ENCODE data around the gene PKD1L1.
A peak's percentile ranks its signal among the peaks of the same experiment; 100 is the strongest.

PKD1L1 gene

DNA sequence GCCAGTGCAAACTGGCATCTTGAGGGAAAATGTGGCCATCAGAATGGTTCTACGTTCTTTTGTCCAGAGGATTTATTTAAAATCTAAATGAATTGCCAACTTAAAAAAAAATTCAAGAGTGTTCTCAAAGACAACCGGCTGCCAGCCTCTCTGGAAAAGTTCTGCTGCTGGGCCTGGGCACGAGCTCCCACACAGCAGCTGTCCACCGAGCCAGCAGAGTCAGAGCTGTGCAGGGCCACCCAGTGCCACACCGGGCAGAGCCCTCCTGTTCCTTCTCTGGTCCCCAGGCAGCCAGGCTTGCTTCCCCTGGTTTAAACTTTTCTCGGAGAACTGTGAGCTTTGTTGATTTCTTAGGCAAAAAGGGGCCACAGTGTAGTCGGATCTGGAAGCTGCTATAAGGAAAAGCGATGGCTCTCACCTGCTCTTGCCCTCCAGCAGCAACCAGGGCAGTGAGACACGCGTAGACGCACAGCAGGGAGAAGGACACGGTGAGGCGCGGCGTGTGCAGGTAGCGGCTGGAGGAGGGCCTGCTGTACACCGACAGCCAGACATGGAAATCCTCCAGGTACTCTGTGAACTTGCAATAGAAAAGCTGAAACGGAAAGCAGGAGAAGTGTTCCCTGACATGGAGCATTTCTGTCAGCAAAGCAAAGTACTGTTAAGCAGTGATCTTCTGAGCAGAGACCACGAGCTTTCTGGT is 111.6 kb downstream of the PKD1L1 start:
- Histone ChIP-seq H3K9me3 (no peaks in the 10 kb centered on the region), H3K4me3 (no peak overlapping the region), H3K36me3 (replicated peaks) (no peaks in the 10 kb centered on the region), H3K27me3 (ENCODE audit: low read depth) (no peaks in the 10 kb centered on the region), H3K4me1 (no peaks in the 10 kb centered on the region)
- in situ Hi-C loops (cut with MboI; ENCODE audit: low sequenced_read_pairs) = no loop called here
- DNase-seq (ENCODE audit: low spot score in 2 of 2) = no peak

DNA sequence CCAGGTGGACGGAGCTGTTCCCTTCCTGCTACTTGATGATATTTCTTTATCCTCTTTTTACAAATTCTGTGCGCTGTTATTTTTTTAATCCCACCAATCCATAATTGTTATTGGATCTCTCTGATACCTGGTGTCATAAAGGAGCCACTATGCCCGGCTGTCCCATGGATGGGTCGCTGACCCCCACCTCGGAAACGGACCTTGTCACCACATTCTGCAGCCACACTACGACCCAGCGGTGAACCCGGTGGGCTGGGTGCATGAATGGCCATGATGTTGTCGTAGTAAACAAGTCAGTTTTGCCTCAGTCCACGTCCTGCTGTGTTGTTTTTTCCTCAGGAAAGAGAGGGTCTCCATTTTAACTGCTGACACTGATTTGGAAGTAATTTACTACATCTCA is 112.2 kb downstream of the PKD1L1 start:
- H3K4me3 ChIP-seq = no peak overlapping the region
- in situ Hi-C loops (cut with MboI; ENCODE audit: low sequenced_read_pairs) = no loop called here
- H3K27me3 ChIP-seq (ENCODE audit: low read depth) = no peaks in the 10 kb centered on the region
- H3K4me1 ChIP-seq = no peaks in the 10 kb centered on the region
- no peaks in the 10 kb centered on the region for H3K9me3 ChIP-seq
- no peak for DNase-seq (ENCODE audit: low spot score in 2 of 2)
- no peaks in the 10 kb centered on the region for H3K36me3 ChIP-seq (replicated peaks)

DNA sequence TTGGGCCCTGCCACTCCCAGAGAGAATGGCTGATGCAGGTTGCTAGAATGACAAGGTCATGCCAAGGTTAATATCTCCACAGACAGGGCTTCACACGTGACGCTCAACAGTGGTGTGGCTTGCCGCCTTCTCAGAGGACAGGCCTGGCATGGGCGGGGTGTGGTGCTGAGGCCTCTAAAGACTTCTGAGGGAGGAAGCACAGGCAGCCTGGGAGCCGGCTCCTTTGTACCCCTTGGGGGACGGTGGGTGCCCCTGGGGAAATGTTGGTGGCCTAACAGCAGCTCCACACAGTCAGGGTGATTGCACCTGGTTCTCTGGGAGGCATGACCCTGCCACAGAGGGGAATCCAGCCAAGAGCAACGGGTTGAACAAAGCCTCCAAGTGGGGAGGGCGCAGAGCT is 115.1 kb downstream of the PKD1L1 start:
- no peaks in the 10 kb centered on the region for H3K4me1 ChIP-seq
- no peak for DNase-seq (ENCODE audit: low spot score in 2 of 2)

DNA sequence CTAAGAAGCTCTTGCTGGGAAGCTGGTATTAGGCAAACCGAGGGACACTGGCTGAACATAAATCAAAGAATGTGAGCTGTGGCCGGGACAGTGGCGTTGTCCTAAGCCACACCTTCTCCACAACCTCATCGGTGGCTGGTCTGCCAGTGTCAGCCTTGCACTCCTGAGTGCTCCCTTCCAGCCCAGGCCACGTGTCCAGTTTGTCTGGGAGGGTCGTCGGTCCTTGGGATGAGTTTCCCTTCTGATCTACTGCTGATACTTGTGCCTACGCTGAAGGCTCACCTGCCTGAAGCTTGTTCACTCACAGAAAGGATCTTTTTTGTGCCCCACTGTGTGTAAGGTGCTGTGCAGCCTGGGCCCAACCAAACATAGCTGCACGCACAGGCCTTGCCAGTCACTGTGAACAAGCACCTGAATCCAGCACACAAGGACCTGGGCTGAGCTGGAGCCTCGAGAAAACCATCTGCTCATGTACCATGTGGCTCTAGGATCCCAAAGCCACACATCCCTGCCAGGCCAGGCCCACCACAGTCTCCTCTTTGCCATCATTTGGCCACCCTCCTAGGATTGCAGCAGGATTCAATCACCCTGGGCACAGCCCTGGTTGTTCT is 116.1 kb downstream of the PKD1L1 start:
- Histone ChIP-seq H3K4me3 (no peak overlapping the region), H3K36me3 (replicated peaks) (no peaks in the 10 kb centered on the region), H3K9me3 (no peaks in the 10 kb centered on the region), H3K4me1 (no peaks in the 10 kb centered on the region), H3K27me3 (ENCODE audit: low read depth) (no peaks in the 10 kb centered on the region)
- DNase-seq (ENCODE audit: low spot score in 2 of 2) = no peak
- in situ Hi-C loops (cut with MboI; ENCODE audit: low sequenced_read_pairs) = no loop called here

More for the DNA sequence above, 115.1 kb downstream of the PKD1L1 start:
- in situ Hi-C loops (cut with MboI; ENCODE audit: low sequenced_read_pairs) = no loop called here
- H3K27me3 ChIP-seq (ENCODE audit: low read depth) = no peaks in the 10 kb centered on the region
- no peak overlapping the region for H3K4me3 ChIP-seq
- no peaks in the 10 kb centered on the region for H3K36me3 ChIP-seq (replicated peaks)
- H3K9me3 ChIP-seq = no peaks in the 10 kb centered on the region

DNA sequence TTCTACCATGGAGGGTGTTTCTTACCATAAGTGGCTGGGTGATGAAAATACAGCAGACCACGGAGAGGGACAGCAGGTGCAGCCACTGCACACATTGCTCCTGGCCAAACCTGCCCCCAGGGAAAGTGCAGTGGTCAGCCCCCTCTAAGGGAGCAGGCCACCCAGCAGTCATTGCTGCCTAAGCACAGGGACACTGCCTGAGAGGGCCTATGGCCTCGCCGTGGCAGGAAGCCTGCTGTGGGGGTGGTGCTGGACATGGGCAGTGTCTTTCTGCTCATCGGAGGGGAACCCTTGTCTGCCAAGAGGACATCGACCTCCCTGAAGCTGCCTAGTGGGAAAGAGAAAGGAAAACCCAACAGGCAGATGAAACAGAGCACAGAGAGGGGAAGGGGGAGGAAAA is 118.3 kb downstream of the PKD1L1 start:
- H3K4me1 ChIP-seq = no peaks in the 10 kb centered on the region
- in situ Hi-C loops (cut with MboI; ENCODE audit: low sequenced_read_pairs) = no loop called here
- no peaks in the 10 kb centered on the region for H3K36me3 ChIP-seq (replicated peaks)
- H3K27me3 ChIP-seq (ENCODE audit: low read depth) = no peaks in the 10 kb centered on the region
- no peak for DNase-seq (ENCODE audit: low spot score in 2 of 2)
- no peaks in the 10 kb centered on the region; the same call in 1 of the 2 replicates for H3K9me3 ChIP-seq
- H3K4me3 ChIP-seq = no peak overlapping the region

DNA sequence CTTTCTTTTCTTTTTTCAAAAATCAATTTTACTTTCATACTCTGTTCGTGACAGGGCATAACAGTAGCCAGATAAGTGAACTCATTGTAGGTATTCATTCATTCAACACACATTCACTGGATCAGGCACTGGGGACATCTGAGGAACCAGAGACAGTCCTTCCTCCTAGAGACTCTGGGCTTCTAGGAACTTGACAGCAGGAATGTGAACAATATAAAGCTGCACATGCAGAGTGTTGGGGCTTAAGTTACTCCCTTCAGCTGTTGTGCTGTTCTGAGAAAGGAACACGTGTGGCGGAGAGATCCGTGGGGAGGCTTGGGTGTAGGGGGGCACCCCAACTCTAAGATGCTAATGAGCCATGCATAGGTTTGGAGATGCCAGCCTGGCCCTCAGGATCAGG is 120.4 kb downstream of the PKD1L1 start:
- no peak overlapping the region for H3K4me3 ChIP-seq
- no peaks in the 10 kb centered on the region for H3K36me3 ChIP-seq (replicated peaks)
- H3K9me3 ChIP-seq = no peaks in the 10 kb centered on the region; the same call in 1 of the 2 replicates
- no peaks in the 10 kb centered on the region for H3K27me3 ChIP-seq (ENCODE audit: low read depth)
- no peaks in the 10 kb centered on the region for H3K4me1 ChIP-seq
- no peak for DNase-seq (ENCODE audit: low spot score in 2 of 2)
- in situ Hi-C loops (cut with MboI; ENCODE audit: low sequenced_read_pairs) = loop anchor here (10.0 kb wide), 1 partner anchor 393 kb away; no protein-coding TSS in a partner anchor

DNA sequence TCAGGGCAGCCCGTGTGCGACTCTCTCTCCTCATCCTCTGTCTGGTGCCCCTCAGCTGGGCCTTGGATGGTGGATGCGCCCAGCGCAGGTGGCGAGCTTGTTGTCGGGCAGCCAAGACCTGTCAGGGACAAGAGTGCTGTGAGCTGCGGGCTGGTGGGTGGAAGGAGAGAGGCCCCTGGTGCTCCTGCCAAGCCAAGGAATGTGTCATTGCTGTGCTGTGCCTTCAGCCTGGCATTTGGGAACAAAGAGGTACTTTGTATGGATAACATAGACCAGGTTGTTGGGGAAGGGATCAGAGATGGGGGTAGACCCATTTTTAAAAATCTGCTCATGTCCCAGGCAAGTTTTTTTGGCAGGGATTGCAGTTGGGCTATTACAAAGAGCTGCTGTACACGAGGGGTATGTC is 120.9 kb downstream of the PKD1L1 start:
- in situ Hi-C loops (cut with MboI; ENCODE audit: low sequenced_read_pairs) = loop anchor here (10.0 kb wide), 1 partner anchor 393 kb away; no protein-coding TSS in a partner anchor

DNA sequence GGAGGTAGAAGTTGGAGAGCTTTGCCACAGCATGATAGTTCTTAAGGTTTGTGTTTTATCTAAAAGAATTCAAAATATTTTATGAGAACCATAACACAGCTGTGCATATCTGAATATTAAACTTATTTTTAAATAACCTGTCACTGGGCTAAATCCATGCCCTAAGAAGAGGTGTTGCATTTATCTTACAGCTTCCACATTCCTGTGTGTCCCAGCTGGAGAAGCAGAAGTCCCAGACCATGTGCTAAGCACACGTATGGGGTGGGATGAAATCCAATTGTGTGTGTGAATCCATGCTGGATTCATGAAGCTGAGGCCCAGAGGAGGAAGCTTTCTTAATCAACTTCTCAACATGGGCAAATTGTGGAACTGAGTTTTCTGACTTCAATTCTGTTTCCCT is 121.5 kb downstream of the PKD1L1 start:
- Histone ChIP-seq H3K36me3 (replicated peaks) (no peaks in the 10 kb centered on the region), H3K4me1 (no peaks in the 10 kb centered on the region), H3K9me3 (no peaks in the 10 kb centered on the region; the same call in 1 of the 2 replicates), H3K27me3 (ENCODE audit: low read depth) (no peaks in the 10 kb centered on the region), H3K4me3 (no peak overlapping the region)
- in situ Hi-C loops (cut with MboI; ENCODE audit: low sequenced_read_pairs) = loop anchor here (10.0 kb wide), 1 partner anchor 392 kb away; no protein-coding TSS in a partner anchor
- DNase-seq (ENCODE audit: low spot score in 2 of 2) = no peak

More for the DNA sequence above, 120.9 kb downstream of the PKD1L1 start:
- no peak overlapping the region for H3K4me3 ChIP-seq
- DNase-seq (ENCODE audit: low spot score in 2 of 2) = no peak
- H3K36me3 ChIP-seq (replicated peaks) = no peaks in the 10 kb centered on the region
- no peaks in the 10 kb centered on the region for H3K4me1 ChIP-seq
- no peaks in the 10 kb centered on the region; the same call in 1 of the 2 replicates for H3K9me3 ChIP-seq
- no peaks in the 10 kb centered on the region for H3K27me3 ChIP-seq (ENCODE audit: low read depth)

DNA sequence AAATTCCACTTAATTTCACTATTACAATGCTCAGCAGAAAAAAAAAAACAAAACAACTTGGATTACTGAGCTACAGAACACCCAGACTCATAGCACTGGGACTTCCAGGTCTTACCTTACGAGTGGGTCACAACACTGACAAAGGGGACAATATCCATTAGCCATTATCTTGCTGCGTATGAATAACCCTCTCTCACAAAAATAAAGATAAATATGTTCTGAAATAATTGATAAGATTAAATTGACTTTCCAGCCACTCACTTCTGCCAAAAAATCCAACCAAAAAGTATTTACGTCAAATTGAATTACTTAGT is 128.7 kb downstream of the PKD1L1 start:
- Histone ChIP-seq H3K36me3 (replicated peaks) (no peaks in the 10 kb centered on the region), H3K9me3 (no peaks in the 10 kb centered on the region), H3K27me3 (ENCODE audit: low read depth) (no peaks in the 10 kb centered on the region), H3K4me1 (no peaks in the 10 kb centered on the region), H3K4me3 (no peak overlapping the region)
- in situ Hi-C loops (cut with MboI; ENCODE audit: low sequenced_read_pairs) = loop anchor here (10.0 kb wide), 1 partner anchor 345 kb away; no protein-coding TSS in a partner anchor
- DNase-seq (ENCODE audit: low spot score in 2 of 2) = no peak

DNA sequence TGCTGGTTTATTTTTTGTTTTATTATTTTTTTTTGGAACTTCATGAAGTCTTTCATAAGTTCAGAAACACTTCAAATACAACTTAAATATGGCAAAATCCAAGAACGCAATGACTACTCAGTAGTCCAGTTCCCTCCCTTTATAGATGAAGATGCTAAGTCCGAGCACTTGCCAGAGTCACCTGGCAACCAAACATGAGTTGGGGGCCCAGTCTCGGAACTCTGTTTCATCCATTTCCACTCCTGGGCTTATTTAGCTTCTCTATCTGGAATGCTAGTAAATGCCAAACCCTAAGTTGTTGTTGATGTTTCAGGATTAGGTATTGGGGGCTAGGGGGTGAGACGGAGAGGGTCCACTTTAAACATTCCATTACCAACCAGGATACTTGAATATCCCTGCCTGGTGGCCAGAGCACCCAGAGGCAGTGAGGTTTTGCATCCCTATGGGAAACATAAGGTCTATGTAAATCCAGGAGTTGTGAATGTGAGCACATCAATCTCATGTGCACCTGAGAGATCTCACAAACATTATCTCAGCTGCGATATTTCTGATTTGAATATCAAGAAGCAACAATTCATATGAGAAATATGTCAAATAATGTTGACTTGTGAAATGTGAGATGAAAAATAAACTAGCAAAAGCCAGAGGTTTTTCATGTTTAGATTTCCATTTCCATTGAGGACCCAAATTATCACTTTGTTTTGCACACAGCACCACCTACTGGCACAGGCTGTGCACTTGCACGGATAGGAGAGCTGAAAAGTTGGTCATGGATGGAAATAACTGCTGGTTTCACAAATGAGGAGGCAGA is 129.3 kb downstream of the PKD1L1 start:
- in situ Hi-C loops (cut with MboI; ENCODE audit: low sequenced_read_pairs) = loop anchor here (10.0 kb wide), 1 partner anchor 344 kb away; no protein-coding TSS in a partner anchor
- H3K4me3 ChIP-seq = no peak overlapping the region
- no peaks in the 10 kb centered on the region for H3K9me3 ChIP-seq
- no peaks in the 10 kb centered on the region for H3K4me1 ChIP-seq
- no peaks in the 10 kb centered on the region for H3K36me3 ChIP-seq (replicated peaks)
- no peaks in the 10 kb centered on the region for H3K27me3 ChIP-seq (ENCODE audit: low read depth)
- peak; percentile 57 to 82 for DNase-seq (ENCODE audit: low spot score in 2 of 2)

DNA sequence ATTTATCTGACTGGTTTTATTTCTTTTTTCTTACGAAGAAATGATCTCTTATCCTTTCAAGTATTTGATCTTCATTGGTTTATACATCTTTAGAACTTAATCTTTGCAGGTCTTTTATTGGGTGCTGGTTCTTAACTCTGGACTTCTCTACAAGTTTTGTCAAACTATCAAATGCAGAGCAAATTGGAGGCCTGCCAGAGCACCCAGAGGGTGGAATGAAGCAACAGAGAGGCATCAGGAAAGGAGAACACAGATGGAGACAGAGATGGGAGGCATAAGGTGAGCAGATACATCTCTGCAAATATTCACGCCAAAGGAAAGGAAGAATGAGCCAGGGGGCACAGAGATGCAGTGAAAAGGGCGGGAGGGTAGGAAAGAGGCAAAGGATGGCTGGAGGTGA is 130.3 kb downstream of the PKD1L1 start:
- H3K4me1 ChIP-seq = no peaks in the 10 kb centered on the region
- no peaks in the 10 kb centered on the region for H3K36me3 ChIP-seq (replicated peaks)
- H3K27me3 ChIP-seq (ENCODE audit: low read depth) = no peaks in the 10 kb centered on the region
- no peak overlapping the region for H3K4me3 ChIP-seq
- no peaks in the 10 kb centered on the region for H3K9me3 ChIP-seq
- DNase-seq (ENCODE audit: low spot score in 2 of 2) = no peak
- in situ Hi-C loops (cut with MboI; ENCODE audit: low sequenced_read_pairs) = loop anchor here (10.0 kb wide), 1 partner anchor 343 kb away; no protein-coding TSS in a partner anchor

DNA sequence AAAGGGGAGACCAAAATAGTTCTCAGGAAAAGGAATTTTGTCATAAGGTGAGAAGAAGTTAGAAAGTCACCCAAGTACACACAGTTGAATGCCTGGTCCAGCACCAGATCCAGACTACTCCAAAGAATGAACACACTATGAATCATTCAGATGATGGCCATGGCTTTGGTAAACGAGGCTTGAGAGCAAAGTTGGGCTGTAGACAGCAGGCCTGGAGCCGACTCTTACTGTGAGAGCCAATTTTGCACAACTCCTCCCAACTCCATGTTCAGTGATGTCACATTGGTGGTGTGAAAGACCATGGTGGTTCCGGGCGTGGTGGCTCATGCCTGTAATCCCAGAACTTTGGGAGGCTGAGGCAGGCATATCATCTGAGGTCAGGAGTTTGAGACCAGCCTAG is 131.6 kb downstream of the PKD1L1 start:
- Histone ChIP-seq H3K9me3 (no peaks in the 10 kb centered on the region), H3K4me1 (no peaks in the 10 kb centered on the region), H3K4me3 (no peak overlapping the region), H3K27me3 (ENCODE audit: low read depth) (no peaks in the 10 kb centered on the region), H3K36me3 (replicated peaks) (no peaks in the 10 kb centered on the region)
- DNase-seq (ENCODE audit: low spot score in 2 of 2) = no peak
- in situ Hi-C loops (cut with MboI; ENCODE audit: low sequenced_read_pairs) = loop anchor here (10.0 kb wide), 1 partner anchor 342 kb away; no protein-coding TSS in a partner anchor

DNA sequence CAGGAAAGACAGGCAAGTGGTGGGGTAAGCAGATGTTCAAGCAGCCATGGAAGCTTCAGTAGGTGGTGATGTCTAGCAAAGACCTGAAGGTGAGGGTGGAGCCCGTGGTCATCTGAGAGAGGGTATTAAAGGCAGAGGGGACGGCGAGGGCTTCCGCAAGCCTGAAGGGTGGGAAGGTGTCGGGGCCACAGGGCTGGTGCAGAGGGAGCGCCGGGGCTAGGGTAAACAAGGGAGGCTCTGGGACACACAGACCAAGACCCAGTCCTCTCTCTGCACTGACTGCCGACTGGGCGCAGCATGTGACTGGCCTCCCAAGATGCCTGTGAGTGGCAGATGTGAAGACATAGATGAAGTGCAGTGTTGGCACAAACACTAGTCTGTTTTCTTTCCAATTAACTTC is 132.4 kb downstream of the PKD1L1 start:
- Histone ChIP-seq H3K4me1 (no peaks in the 10 kb centered on the region), H3K36me3 (replicated peaks) (no peaks in the 10 kb centered on the region), H3K9me3 (no peaks in the 10 kb centered on the region), H3K27me3 (ENCODE audit: low read depth) (no peaks in the 10 kb centered on the region), H3K4me3 (no peak overlapping the region)
- no peak for DNase-seq (ENCODE audit: low spot score in 2 of 2)
- in situ Hi-C loops (cut with MboI; ENCODE audit: low sequenced_read_pairs) = loop anchor here (10.0 kb wide), 1 partner anchor 341 kb away; no protein-coding TSS in a partner anchor
